ENCODE measurements around the gene GAST. TPM values are rescaled to one million over a fixed set of nuclear protein-coding genes. Genes with fewer than 3 reads are reported as not detected.

GAST gene
- total RNA-seq, 1 experiment from 2014 or later, result not detected

DNA sequence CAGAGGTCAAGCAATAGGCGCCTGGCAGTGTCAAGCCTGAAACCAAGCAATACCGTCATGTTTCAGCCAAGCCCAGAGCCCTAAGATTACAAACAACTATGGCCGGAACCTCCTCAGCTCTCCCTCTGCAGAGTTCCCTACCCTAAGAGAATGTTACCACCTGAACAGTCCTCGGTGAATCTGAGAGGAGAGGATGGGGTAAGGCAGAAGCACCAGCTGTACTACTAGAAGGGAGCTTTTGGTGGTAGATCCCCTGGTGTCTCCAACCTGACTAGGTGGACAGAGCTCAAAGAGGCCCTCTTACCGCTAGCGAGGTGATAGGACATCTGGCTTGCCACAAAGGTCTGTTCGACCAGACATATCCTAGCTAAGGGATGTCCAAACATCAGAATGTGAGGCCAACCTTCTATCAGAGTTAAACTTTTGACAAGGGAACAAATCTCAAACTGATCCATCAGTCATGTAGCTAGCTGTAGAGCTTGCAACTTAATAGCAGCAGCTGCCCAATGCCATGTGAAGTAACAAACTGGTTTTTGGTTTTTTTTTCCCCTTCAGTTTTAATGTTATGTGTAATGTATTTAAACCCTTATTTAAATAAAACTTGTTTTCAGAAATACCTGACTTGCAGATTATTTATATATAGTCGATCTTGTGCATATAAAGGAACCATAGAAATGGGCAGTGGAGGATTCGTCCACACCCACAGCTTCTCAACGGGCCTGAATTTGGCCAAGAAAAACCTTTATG lies 20.9 kb upstream of the GAST start:
- no peak overlapping the region for H3K9ac ChIP-seq (ENCODE audit: extremely low read depth, insufficient read length, low read length)
- H3K23me2 ChIP-seq (ENCODE audit: insufficient read length, low read depth, low read length, poor library complexity, severe bottlenecking), result peaks cover 2% of the 10 kb centered on the region
- no peak overlapping the region for H3K18ac ChIP-seq (ENCODE audit: insufficient read length, low read depth, low read length)
- H3K4me1 ChIP-seq (ENCODE audit: insufficient read depth, low read length), result peaks cover 3% of the 10 kb centered on the region; the same call in 1 of the 2 replicates
- H3K14ac ChIP-seq (ENCODE audit: insufficient read depth, low read length), result no peak overlapping the region
- H4K91ac ChIP-seq (ENCODE audit: insufficient read length, low read depth, low read length), result no peak overlapping the region
- H3K23ac ChIP-seq (ENCODE audit: insufficient read length, low read depth, low read length), result no peak overlapping the region
- H2BK12ac ChIP-seq (ENCODE audit: insufficient read length, low read depth, low read length), result no peak overlapping the region
- H3K4me3 Mint-ChIP-seq, result peak overlapping the region; percentile 89 to 96
- no peak overlapping the region for H2AFZ ChIP-seq (ENCODE audit: low read length)
- H3K56ac ChIP-seq (ENCODE audit: insufficient read length, low read depth, low read length), result no peak overlapping the region
- H4K5ac ChIP-seq (ENCODE audit: insufficient read length, low read depth, low read length), result no peak overlapping the region
- H2AK5ac ChIP-seq (ENCODE audit: insufficient read length, low read length), result no peak overlapping the region
- TF ChIP-seq CTCF (conservative IDR thresholded peaks at IDR 0.05), result no peak
- no peak overlapping the region for H2BK120ac ChIP-seq (ENCODE audit: low read depth, low read length, poor library complexity, severe bottlenecking)
- H2BK15ac ChIP-seq (ENCODE audit: low read depth, low read length), result no peak overlapping the region
- no peak overlapping the region for H3K4me2 ChIP-seq (ENCODE audit: insufficient read depth, insufficient read length, low read length)
- H3K27ac Mint-ChIP-seq, result peak overlapping the region in 1 of 3 experiments; percentile 99; a peak in 3 of 7 replicates
- H3K4ac ChIP-seq (ENCODE audit: low read depth, low read length), result no peak overlapping the region
- DNase-seq, result no peak
- no peak overlapping the region for H4K8ac ChIP-seq (replicated peaks; ENCODE audit: insufficient read length, low read depth, low read length)
- no peak overlapping the region for H2BK20ac ChIP-seq (ENCODE audit: low read depth, low read length, poor library complexity, severe bottlenecking)
- H3T11ph ChIP-seq (ENCODE audit: low read length), result no peak overlapping the region
- H3K27me3 ChIP-seq (ENCODE audit: insufficient read depth, low read length), result no peaks in the 10 kb centered on the region
- no CpG with 5 or more reads among the region's 10 CpGs for WGBS (ENCODE audit: extremely low coverage, insufficient read length, low lambda C conversion rate)
- H2BK5ac ChIP-seq (ENCODE audit: insufficient read length, low read length), result no peak overlapping the region
- no peaks in the 10 kb centered on the region for H3K79me1 ChIP-seq (ENCODE audit: insufficient read depth, low read depth, low read length, poor library complexity, severe bottlenecking)
- peaks cover 7 to 23% of the 10 kb centered on the region in 2 experiments for H3K4me1 Mint-ChIP-seq
- H3K27ac ChIP-seq (ENCODE audit: insufficient read length, low read depth, low read length), result no peak overlapping the region
- H3K79me2 ChIP-seq (ENCODE audit: insufficient read depth, low read length), result peaks cover 6% of the 10 kb centered on the region; the same call in 1 of the 2 replicates
- peaks cover 0 to 3% of the 10 kb centered on the region in 2 experiments; a peak in 2 of 5 replicates for H3K9me3 Mint-ChIP-seq
- no peaks in the 10 kb centered on the region for H4K20me1 ChIP-seq (ENCODE audit: control insufficient read depth, insufficient read depth, insufficient read length)
- no peaks in the 10 kb centered on the region for H3K9me3 ChIP-seq (ENCODE audit: control insufficient read depth, low read depth, low read length)
- peaks cover 31 to 53% (median 37%) of the 10 kb centered on the region in 3 experiments for H3K36me3 Mint-ChIP-seq (ENCODE audit: insufficient read depth in 1 of 3, low read depth in 3 of 3)
- H3K27me3 Mint-ChIP-seq (ENCODE audit: low read depth), result no peaks in the 10 kb centered on the region; the same call in none of the 2 replicates
